Measurements from ENCODE around the gene YIPF7.

- no peak for TF ChIP-seq CTCF (IDR thresholded peaks at IDR 0.05)
- TF ChIP-seq POLR2A (IDR thresholded peaks at IDR 0.05), result no peak
These were observed 19.3 kb downstream of the YIPF7 start for GRCh38 chr4:44632089-44632488.

All from lower leg skin (tissue), 3 donors.